ENCODE data around the gene FHOD3. TPM values are rescaled to one million over a fixed set of nuclear protein-coding genes. Genes with fewer than 3 reads are reported as not detected.
A peak's percentile ranks its signal among the peaks of the same experiment; 100 is the strongest.

The FHOD3 gene
- total and polyA plus RNA-seq, 2 of the 8 experiments (the other 6 are each of a cell fraction or from before 2014, with no cell fraction given) = 9.7 to 10.5 TPM

- Histone ChIP-seq H4K20me1 (replicated peaks in 1 of 2; ENCODE audit: control insufficient read depth in 1 of 2, insufficient read depth in 2 of 2, low read length in 2 of 2) (no peaks in the 10 kb centered on the region), H3K4ac (replicated peaks; ENCODE audit: insufficient read length, low read depth, low read length) (no peak overlapping the region), H3K27ac (ENCODE audit: low read depth, low read length) (no peak overlapping the region), H4K8ac (ENCODE audit: extremely low read depth, insufficient read depth, low read length) (no peak overlapping the region), H3K9me3 (ENCODE audit: insufficient read depth in 2 of 2, low read depth in 1 of 2, low read length in 1 of 2) (no peaks in the 10 kb centered on the region), H4K5ac (ENCODE audit: insufficient read length, low read depth, low read length) (no peak overlapping the region), H3K27me3 (replicated peaks in 1 of 4; ENCODE audit: control insufficient read depth in 3 of 4, extremely low read depth in 1 of 4, insufficient read depth in 3 of 4, low read length in 3 of 4) (no peaks in the 10 kb centered on the region), H4K91ac (replicated peaks; ENCODE audit: insufficient read length, low read length) (no peak overlapping the region), H3K79me1 (ENCODE audit: low read depth, low read length) (no peaks in the 10 kb centered on the region; the same call in 1 of the 2 replicates), H3K36me3 (ENCODE audit: control insufficient read depth in 2 of 4, insufficient read depth in 4 of 4, low read length in 3 of 4) (no peaks in the 10 kb centered on the region), H3K18ac (ENCODE audit: extremely low read depth, low read length) (no peak overlapping the region), H2AK5ac (ENCODE audit: low read depth, low read length) (no peak overlapping the region), H2BK120ac (replicated peaks; ENCODE audit: low read depth, low read length) (no peak overlapping the region), H3K9ac (replicated peaks in 1 of 4; ENCODE audit: extremely low read depth in 1 of 4, low read depth in 3 of 4, low read length in 3 of 4) (no peak overlapping the region), H3K4me1 (replicated peaks in 1 of 4; ENCODE audit: control insufficient read depth in 3 of 4, insufficient read depth in 4 of 4, low read length in 3 of 4) (peaks cover under 1 to 6% (median 4%) of the 10 kb centered on the region in 4 experiments; a peak in 6 of 7 replicates), H2BK15ac (ENCODE audit: low read length) (no peak overlapping the region), H2BK12ac (ENCODE audit: low read depth, low read length) (no peak overlapping the region), H3K79me2 (ENCODE audit: control insufficient read depth in 1 of 2, insufficient read depth in 2 of 2, low read length in 2 of 2) (no peaks in the 10 kb centered on the region), H3K14ac (ENCODE audit: insufficient read length) (no peak overlapping the region), H2BK5ac (ENCODE audit: low read depth, low read length) (no peak overlapping the region), H2BK20ac (ENCODE audit: low read length) (no peak overlapping the region), H2AFZ (ENCODE audit: low read length) (no peak overlapping the region), H3K56ac (replicated peaks; ENCODE audit: insufficient read length, low read depth, low read length) (no peak overlapping the region), H3K23me2 (ENCODE audit: low read depth, low read length) (no peaks in the 10 kb centered on the region), H3K23ac (ENCODE audit: insufficient read length) (no peak overlapping the region), H3K4me3 (ENCODE audit: extremely low read depth in 1 of 4, insufficient read depth in 2 of 4, low read depth in 3 of 4, low read length in 4 of 4) (no peak overlapping the region), H3K4me2 (ENCODE audit: insufficient read depth in 1 of 2, low read depth in 2 of 2, low read length in 2 of 2) (no peak overlapping the region)
- 89% methylated on average over 4 of the region's 4 CpGs; no CpG with 5 or more reads in 1 of the 2 experiments for WGBS, 2 experiments (ENCODE audit: extremely low coverage in 1 of 2, insufficient coverage in 1 of 2, insufficient read length in 1 of 2, insufficient replicate concordance in 2 of 2, low coverage in 1 of 2, low lambda C conversion rate in 2 of 2, missing lambda C conversion rate in 1 of 2)
- FAIRE-seq = no peak
- CTCF ChIA-PET (ENCODE audit: partially characterized antibody) = interaction anchor here (0.8 kb wide), 1 partner anchor 11 kb away, joined by 3 read pairs; no protein-coding TSS in a partner anchor
- POLR2A ChIA-PET (ENCODE audit: partially characterized antibody) = no interaction called here
- DNase-seq (ENCODE audit: low read depth in 1 of 2, low spot score in 2 of 2) = peak in 1 of 2 experiments; percentile 24
- TF ChIP-seq TEAD4 (IDR thresholded peaks at IDR 0.05; ENCODE audit: low read depth, low read length) (no peak), RFX5 (IDR thresholded peaks at IDR 0.05; ENCODE audit: borderline replicate concordance, low read depth, low read length) (no peak), ASH2L (IDR thresholded peaks at IDR 0.05; ENCODE audit: low read length) (no peak), CREB1 (IDR thresholded peaks at IDR 0.05) (no peak), ATF3 (IDR thresholded peaks at IDR 0.05; ENCODE audit: insufficient read depth, low read depth, low read length) (no peak), CTCF (IDR thresholded peaks at IDR 0.05; ENCODE audit: control extremely low read depth in 1 of 3, insufficient read depth in 1 of 3, low read depth in 1 of 3, low read length in 3 of 3) (no peak), KDM1A (IDR thresholded peaks at IDR 0.05; ENCODE audit: borderline replicate concordance, low read length) (no peak)
Observed at GRCh38 chr18:36314098-36314497, 16.6 kb downstream of the FHOD3 start.
